CD14-positive monocyte (primary cell): ENCODE results near the gene XYLT1. TPM values are rescaled to one million over a fixed set of nuclear protein-coding genes. Genes with fewer than 3 reads are reported as not detected.
A peak's percentile ranks its signal among the peaks of the same experiment; 100 is the strongest.

Source experiments
- DNase-seq, 3 donors: peaks; one replicate each; pipeline ENCODE4 v3.0.0-alpha.2; 2011 to 2022
- H2AFZ ChIP-seq: 2 replicates; pipeline ENCODE4 v1.6.0; 2012; ENCODE audit warnings: mild to moderate bottlenecking, low read depth, low read length, inconsistent platforms; ENCODE audit not compliant: insufficient read depth, poor library complexity, severe bottlenecking
- H3K27ac ChIP-seq, 2 donors: 1 replicate in 1 of 2; 2 replicates in 1 of 2; pipeline ENCODE4 v1.5.1; 2012 to 2013; ENCODE audit warnings: low read length in 2 of 2, control low read depth in 1 of 2, inconsistent platforms in 1 of 2, low read depth in 1 of 2, mild to moderate bottlenecking in 1 of 2
- H3K27me3 ChIP-seq, 2 donors: one replicate each; pipeline versions ENCODE4 v1.6.0 to v1.6.1; 2011 to 2013; ENCODE audit warnings: low read length in 2 of 2; ENCODE audit not compliant: control insufficient read depth in 2 of 2, insufficient read depth in 2 of 2
- H3K36me3 ChIP-seq, 2 donors: replicated peaks in 1 of 2; 1 replicate in 1 of 2; 2 replicates in 1 of 2; pipeline versions ENCODE4 v1.5.1 to v1.6.1; 2012 to 2013; ENCODE audit warnings: low read length in 2 of 2, control low read depth in 1 of 2, inconsistent platforms in 1 of 2, mild to moderate bottlenecking in 1 of 2; ENCODE audit not compliant: insufficient read depth in 2 of 2, control insufficient read depth in 1 of 2
- H3K4me1 ChIP-seq, 2 donors: 1 replicate in 1 of 2; 2 replicates in 1 of 2; pipeline versions ENCODE4 v1.5.1 to v1.6.1; 2012 to 2013; ENCODE audit warnings: low read length in 2 of 2, control low read depth in 1 of 2, inconsistent platforms in 1 of 2, mild to moderate bottlenecking in 1 of 2, moderate library complexity in 1 of 2; ENCODE audit not compliant: insufficient read depth in 2 of 2, control insufficient read depth in 1 of 2
- H3K4me2 ChIP-seq: replicated peaks from 2 replicates; pipeline ENCODE3; 2012; ENCODE audit warnings: low read length, moderate library complexity, mild to moderate bottlenecking; ENCODE audit not compliant: poor library complexity, severe bottlenecking; ENCODE audit errors: extremely low read depth
- H3K4me3 ChIP-seq, 3 experiments: fragments of 200-600 bp in 1 of 3; sonication (generic) in 1 of 3; replicated peaks in 1 of 3; 1 replicate in 2 of 3; 2 replicates in 1 of 3; pipeline ENCODE4 v1.5.1; 2011 to 2013; ENCODE audit warnings: low read length in 3 of 3, mild to moderate bottlenecking in 3 of 3, control low read depth in 2 of 3, low read depth in 2 of 3, inconsistent platforms in 1 of 3, moderate library complexity in 1 of 3
- H3K79me2 ChIP-seq: 2 replicates; pipeline ENCODE4 v1.6.0; 2012; ENCODE audit warnings: mild to moderate bottlenecking, control low read depth, inconsistent platforms, low read length, moderate library complexity; ENCODE audit not compliant: insufficient read depth
- H3K9ac ChIP-seq: 2 replicates; pipeline ENCODE4 v1.6.0; 2017; ENCODE audit warnings: low read length, mild to moderate bottlenecking; ENCODE audit not compliant: insufficient read depth, poor library complexity, severe bottlenecking
- H3K9me3 ChIP-seq, 2 donors: replicated peaks in 1 of 2; 1 replicate in 1 of 2; 2 replicates in 1 of 2; pipeline versions ENCODE4 v1.5.1 to v1.6.1; 2012 to 2013; ENCODE audit warnings: low read length in 2 of 2, control low read depth in 1 of 2; ENCODE audit not compliant: control insufficient read depth in 1 of 2, insufficient read depth in 1 of 2
- H4K20me1 ChIP-seq: 2 replicates; pipeline ENCODE4 v1.6.0; 2012; ENCODE audit warnings: mild to moderate bottlenecking, low read length, control low read depth, moderate library complexity; ENCODE audit not compliant: insufficient read depth
- H3K27ac Mint-ChIP-seq, 7 donors: one replicate each; pipeline ENCODE4 v1.8.0; 2020; ENCODE audit warnings: mild to moderate bottlenecking in 7 of 7, mixed read lengths in 7 of 7, moderate library complexity in 6 of 7, inconsistent platforms in 2 of 7
- H3K27me3 Mint-ChIP-seq, 3 donors: one replicate each; pipeline ENCODE4 v1.8.0; 2021 to 2022; ENCODE audit warnings: low read depth in 3 of 3, mild to moderate bottlenecking in 3 of 3, mixed read lengths in 3 of 3, moderate library complexity in 3 of 3, inconsistent platforms in 1 of 3
- H3K36me3 Mint-ChIP-seq, 2 donors: one replicate each; pipeline ENCODE4 v1.8.0; 2020; ENCODE audit warnings: mixed read lengths in 2 of 2, inconsistent platforms in 1 of 2, mild to moderate bottlenecking in 1 of 2
- H3K4me1 Mint-ChIP-seq: one replicate; pipeline ENCODE4 v1.8.0; 2020; ENCODE audit warnings: mild to moderate bottlenecking, mixed read lengths
- H3K4me3 Mint-ChIP-seq, 2 donors: one replicate each; pipeline ENCODE4 v1.8.0; 2020; ENCODE audit warnings: mild to moderate bottlenecking in 2 of 2, mixed read lengths in 2 of 2, moderate library complexity in 1 of 2
- H3K9me3 Mint-ChIP-seq, 7 donors: one replicate each; pipeline ENCODE4 v1.8.0; 2020 to 2022; ENCODE audit warnings: mixed read lengths in 7 of 7, mild to moderate bottlenecking in 6 of 7, moderate library complexity in 6 of 7, inconsistent platforms in 2 of 7
- CTCF ChIP-seq: fragments of 200-600 bp; IDR thresholded peaks from one replicate; pipeline ENCODE4 v1.8.0; 2022; ENCODE audit warnings: antibody characterized with exemption, mild to moderate bottlenecking
- WGBS: methylation state at CpG from one replicate; pipeline ENCODE4 v1.1.5; 2013; ENCODE audit warnings: missing lambda C conversion rate; ENCODE audit not compliant: insufficient coverage; 5-methylcytosine and 5-hydroxymethylcytosine counted together
- intact Hi-C, 2 donors: fragments of 100-400 bp; cut with micrococcal nuclease; formaldehyde crosslinking; loops; one replicate each; pipeline versions ENCODE4 v1.15.0 to v1.15.1; 2023
- polyA plus RNA-seq, 3 donors: library from polyadenylated mRNA; depleted of rRNA in 1 of 3; unstranded in 2 of 3; stranded (reverse) in 1 of 3; fragments of 300-500 nt in 2 of 3; fragments of >200 nt in 1 of 3; fragmentation: Illumina TruSeq in 2 of 3; gene quantifications; 1 replicate in 2 of 3; 2 replicates in 1 of 3; pipeline ENCODE4 v1.2.3, GENCODE V29; 2012 to 2021

The XYLT1 gene
- polyA plus RNA-seq, 3 donors: 0.51 to 9.4 (median 1.6) TPM

GRCh38 chr16:17491140-17491662, 20.4 kb upstream of the XYLT1 start:
- no peaks in the 10 kb centered on the region for H3K4me1 ChIP-seq
- H3K4me2 ChIP-seq: no peak overlapping the region
- Mint-ChIP-seq H3K27me3 (peaks cover 0 to 3% (median 0%) of the 10 kb centered on the region in 3 donors), H3K36me3 (no peaks in the 10 kb centered on the region), H3K9me3 (peaks cover 0 to 3% (median 0%) of the 10 kb centered on the region in 7 donors), H3K4me1 (peaks cover 2% of the 10 kb centered on the region), H3K4me3 (no peak overlapping the region), H3K27ac (no peak overlapping the region)
- WGBS: 83% methylated on average over 2 of the region's 4 CpGs
- no peaks in the 10 kb centered on the region for H4K20me1 ChIP-seq
- H3K27me3 ChIP-seq: no peaks in the 10 kb centered on the region
- intact Hi-C loops: no loop called here
- H3K27ac ChIP-seq: no peak overlapping the region
- no peak overlapping the region for H3K9ac ChIP-seq
- no peaks in the 10 kb centered on the region for H3K79me2 ChIP-seq
- no peak overlapping the region for H3K4me3 ChIP-seq
- no peak for DNase-seq
- TF ChIP-seq CTCF: peak; percentile 17
- H2AFZ ChIP-seq: no peak overlapping the region
- H3K9me3 ChIP-seq: no peaks in the 10 kb centered on the region
- H3K36me3 ChIP-seq: no peaks in the 10 kb centered on the region

- Histone ChIP-seq H3K27me3 (no peaks in the 10 kb centered on the region), H3K4me1 (no peaks in the 10 kb centered on the region), H3K4me2 (no peak overlapping the region), H3K9me3 (no peaks in the 10 kb centered on the region), H3K9ac (no peak overlapping the region), H3K79me2 (no peaks in the 10 kb centered on the region), H3K4me3 (no peak overlapping the region), H3K36me3 (no peaks in the 10 kb centered on the region), H4K20me1 (no peaks in the 10 kb centered on the region), H3K27ac (no peak overlapping the region), H2AFZ (no peak overlapping the region)
- peaks cover 2 to 3% (median 2%) of the 10 kb centered on the region in 3 donors for H3K27me3 Mint-ChIP-seq
- no peaks in the 10 kb centered on the region for H3K36me3 Mint-ChIP-seq
- H3K4me1 Mint-ChIP-seq: peaks cover 5% of the 10 kb centered on the region
- DNase-seq: no peak
- TF ChIP-seq CTCF: no peak
- WGBS: no CpG with 5 or more reads among the region's 2 CpGs
- no peak overlapping the region for H3K4me3 Mint-ChIP-seq
- H3K27ac Mint-ChIP-seq: no peak overlapping the region
- peaks cover 0 to 5% (median 0%) of the 10 kb centered on the region in 7 donors for H3K9me3 Mint-ChIP-seq
- intact Hi-C loops: no loop called here
Observed at GRCh38 chr16:17488506-17488905, 17.7 kb upstream of the XYLT1 start.
